GM21529 (cell line): ENCODE data around the gene PPP1R14C.

ENCODE experiments used
- ATAC-seq: cut with Tn5 transposase; IDR thresholded peaks from one replicate; pipeline ENCODE4 v1.9.1; 2021; ENCODE audit not compliant: unreplicated experiment

PPP1R14C gene

GRCh38 chr6:150142670-150143515 lies at the start of gene PPP1R14C:
Gene PPP1R14C, plus strand, starts transcription at chr6:150143044. Its CDS starts 149 bp downstream, at chr6:150143193.
- ATAC-seq, result no peak

GRCh38 chr6:150093397-150093796 lies 49.4 kb upstream of the PPP1R14C start:
- no peak for ATAC-seq

- ATAC-seq, result no peak
These were observed 44.7 kb upstream of the PPP1R14C start for GRCh38 chr6:150098155-150098554.

- ATAC-seq, result no peak
These were observed 43.3 kb upstream of the PPP1R14C start for GRCh38 chr6:150099546-150099945.

GRCh38 chr6:150099953-150100352 lies 42.9 kb upstream of the PPP1R14C start:
- no peak for ATAC-seq

GRCh38 chr6:150100745-150101144 lies 42.1 kb upstream of the PPP1R14C start:
- no peak for ATAC-seq

- no peak for ATAC-seq
These were observed 40.0 kb upstream of the PPP1R14C start for GRCh38 chr6:150102750-150103270.

GRCh38 chr6:150112233-150112632 lies 30.6 kb upstream of the PPP1R14C start:
- ATAC-seq, result no peak

GRCh38 chr6:150115769-150116168 lies 27.1 kb upstream of the PPP1R14C start:
- no peak for ATAC-seq

- no peak for ATAC-seq
These were observed 26.5 kb upstream of the PPP1R14C start for GRCh38 chr6:150116200-150116800.

GRCh38 chr6:150118203-150118602 lies 24.6 kb upstream of the PPP1R14C start:
- no peak for ATAC-seq

GRCh38 chr6:150118627-150119026 lies 24.2 kb upstream of the PPP1R14C start:
- ATAC-seq, result no peak

- ATAC-seq, result no peak
These were observed 23.7 kb upstream of the PPP1R14C start for GRCh38 chr6:150119173-150119572.

- no peak for ATAC-seq
These were observed 19.2 kb upstream of the PPP1R14C start for GRCh38 chr6:150123645-150124044.

- no peak for ATAC-seq
These were observed 18.6 kb upstream of the PPP1R14C start for GRCh38 chr6:150124235-150124634.

- ATAC-seq, result no peak
These were observed 16.1 kb upstream of the PPP1R14C start for GRCh38 chr6:150126641-150127291.

- no peak for ATAC-seq
These were observed 14.4 kb upstream of the PPP1R14C start for GRCh38 chr6:150128425-150128824.

GRCh38 chr6:150129616-150130505 lies 13.0 kb upstream of the PPP1R14C start:
- ATAC-seq, result no peak

- no peak for ATAC-seq
These were observed 9.2 kb upstream of the PPP1R14C start for GRCh38 chr6:150133686-150134085.

- ATAC-seq, result no peak
These were observed 8.4 kb upstream of the PPP1R14C start for GRCh38 chr6:150134280-150134920.
